Right forelimb (tissue), 1 donor: ENCODE data around the gene UBE3B.

ENCODE experiments used
- DNase-seq: peaks from one replicate; pipeline ENCODE4 v3.0.0-alpha.2; 2018

The UBE3B gene

GRCh38 chr12:109501299-109501698 lies 23.9 kb downstream of the UBE3B start:
- DNase-seq: no peak

GRCh38 chr12:109502332-109502731 lies 24.9 kb downstream of the UBE3B start:
- DNase-seq: no peak

- DNase-seq: no peak
Observed at GRCh38 chr12:109503611-109504010, 26.2 kb downstream of the UBE3B start.

- no peak for DNase-seq
Observed at GRCh38 chr12:109504068-109504467, 26.6 kb downstream of the UBE3B start.

GRCh38 chr12:109510196-109510595 lies 32.8 kb downstream of the UBE3B start:
- no peak for DNase-seq

- DNase-seq: no peak
Observed at GRCh38 chr12:109512608-109513007, 35.2 kb downstream of the UBE3B start.

- no peak for DNase-seq
Observed at GRCh38 chr12:109513051-109513450, 35.6 kb downstream of the UBE3B start.

- no peak for DNase-seq
Observed at GRCh38 chr12:109513977-109514376, 36.5 kb downstream of the UBE3B start.

GRCh38 chr12:109517619-109518018 lies 40.2 kb downstream of the UBE3B start:
- DNase-seq: peak; percentile 29

GRCh38 chr12:109518820-109519665 lies 41.6 kb downstream of the UBE3B start:
- peak; percentile 63 for DNase-seq

GRCh38 chr12:109519787-109520186 lies 42.4 kb downstream of the UBE3B start:
- no peak for DNase-seq

GRCh38 chr12:109521831-109522230 lies 44.4 kb downstream of the UBE3B start:
- peak; percentile 23 for DNase-seq

GRCh38 chr12:109523071-109523470 lies 45.6 kb downstream of the UBE3B start:
- peak; percentile 50 for DNase-seq

GRCh38 chr12:109523504-109523903 lies 46.1 kb downstream of the UBE3B start:
- no peak for DNase-seq

- peak; percentile 20 for DNase-seq
Observed at GRCh38 chr12:109524466-109525278, 47.2 kb downstream of the UBE3B start.

- DNase-seq: no peak
Observed at GRCh38 chr12:109525279-109525585, 47.8 kb downstream of the UBE3B start.

- peak; percentile 32 for DNase-seq
Observed at GRCh38 chr12:109527489-109528123, 50.2 kb downstream of the UBE3B start.

- DNase-seq: no peak
Observed at GRCh38 chr12:109529691-109530640, 52.5 kb downstream of the UBE3B start.

- no peak for DNase-seq
Observed at GRCh38 chr12:109531411-109531810, 54.0 kb downstream of the UBE3B start.

- DNase-seq: no peak
Observed at GRCh38 chr12:109532721-109533486, 55.5 kb downstream of the UBE3B start.

- no peak for DNase-seq
Observed at GRCh38 chr12:109533487-109533740, 56.0 kb downstream of the UBE3B start.

GRCh38 chr12:109534456-109534855 lies 57.0 kb downstream of the UBE3B start:
- DNase-seq: no peak
